GM19099 (cell line): ENCODE measurements around the gene ZNF398.

Experiments used
- POLR2A ChIP-seq: IDR thresholded peaks from 3 replicates; pipeline ENCODE4 v1.6.1; 2011; ENCODE audit warnings: low read depth; ENCODE audit not compliant: insufficient read length; ENCODE audit errors: extremely low read depth

ZNF398 gene

DNA sequence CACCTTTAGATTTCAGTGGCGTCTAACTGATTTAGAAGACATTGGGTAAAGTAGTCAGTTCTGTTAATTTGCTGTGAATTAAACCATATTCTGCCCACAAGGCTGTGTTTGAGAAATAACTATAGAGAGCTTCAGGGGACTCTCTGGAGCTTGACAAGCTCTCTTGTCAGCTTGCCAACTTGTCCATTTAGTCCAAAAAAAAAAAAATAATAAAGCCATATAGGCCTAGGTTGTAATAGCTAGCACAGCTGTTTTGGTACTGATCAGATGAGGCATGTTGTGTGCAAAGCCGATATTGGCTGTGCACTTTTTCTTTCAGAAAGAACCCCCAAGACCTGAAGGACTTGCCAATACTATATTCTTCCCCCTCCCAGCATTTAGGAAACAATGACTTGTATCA lies 27.9 kb downstream of the ZNF398 start:
- TF ChIP-seq POLR2A: no peak

- TF ChIP-seq POLR2A: no peak
Observed at GRCh38 chr7:149179241-149179640, 32.0 kb downstream of the ZNF398 start.

- no peak for TF ChIP-seq POLR2A
Observed at GRCh38 chr7:149180722-149181449, 33.6 kb downstream of the ZNF398 start.

DNA sequence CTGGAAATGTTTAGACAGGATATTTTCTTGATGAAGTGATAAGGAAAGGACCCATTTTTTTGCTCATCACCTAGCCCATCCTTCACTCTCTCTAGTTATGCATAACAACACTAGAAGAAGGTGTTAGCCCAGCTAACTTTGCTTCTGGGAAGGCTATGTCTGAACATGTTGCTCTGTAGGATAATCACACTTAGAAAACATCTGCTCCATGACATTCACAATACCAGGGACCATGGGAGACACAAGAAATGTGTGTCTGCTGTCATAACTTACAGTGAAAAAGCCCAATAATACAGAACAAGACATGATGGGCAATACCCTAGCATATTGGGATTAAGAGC lies 34.2 kb downstream of the ZNF398 start:
- no peak for TF ChIP-seq POLR2A

DNA sequence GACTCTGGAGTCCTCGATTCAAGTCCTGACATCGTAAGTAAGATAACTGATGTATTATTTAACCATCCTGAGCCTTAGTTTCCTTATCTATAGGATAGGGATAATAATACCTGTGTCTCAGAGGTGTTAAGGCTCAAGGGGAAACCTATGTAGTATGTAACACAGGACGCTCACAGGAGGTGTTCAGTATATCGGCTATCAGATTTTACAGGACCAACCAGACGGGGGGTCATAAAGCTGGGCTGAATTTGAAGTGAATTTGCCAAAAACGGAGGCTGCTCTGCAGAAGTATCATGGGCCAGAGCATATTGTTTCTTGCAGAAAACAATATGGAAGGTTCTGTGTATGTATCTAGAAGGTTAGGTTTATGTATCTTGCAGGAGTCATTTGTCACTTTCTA lies 37.0 kb downstream of the ZNF398 start:
- no peak for TF ChIP-seq POLR2A

DNA sequence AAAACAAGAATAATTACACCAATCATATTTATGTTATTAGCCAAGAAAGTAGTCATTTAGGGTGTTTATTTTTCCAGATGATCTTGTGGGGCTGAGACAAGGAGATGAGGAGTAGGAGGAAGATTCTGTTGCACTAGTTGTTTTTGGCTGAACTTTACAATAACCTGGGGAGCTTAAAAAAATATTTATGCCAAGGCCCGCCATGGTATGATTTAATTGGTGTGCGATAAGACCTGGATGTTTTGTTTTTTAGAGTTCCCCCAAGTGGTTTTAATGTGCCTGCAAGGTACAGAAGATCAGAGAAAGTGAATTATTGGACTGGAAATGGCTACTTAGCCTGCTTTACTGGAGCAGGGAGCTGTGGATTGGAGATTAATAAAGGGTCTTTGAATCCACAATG lies 41.0 kb downstream of the ZNF398 start:
- no peak for TF ChIP-seq POLR2A

DNA sequence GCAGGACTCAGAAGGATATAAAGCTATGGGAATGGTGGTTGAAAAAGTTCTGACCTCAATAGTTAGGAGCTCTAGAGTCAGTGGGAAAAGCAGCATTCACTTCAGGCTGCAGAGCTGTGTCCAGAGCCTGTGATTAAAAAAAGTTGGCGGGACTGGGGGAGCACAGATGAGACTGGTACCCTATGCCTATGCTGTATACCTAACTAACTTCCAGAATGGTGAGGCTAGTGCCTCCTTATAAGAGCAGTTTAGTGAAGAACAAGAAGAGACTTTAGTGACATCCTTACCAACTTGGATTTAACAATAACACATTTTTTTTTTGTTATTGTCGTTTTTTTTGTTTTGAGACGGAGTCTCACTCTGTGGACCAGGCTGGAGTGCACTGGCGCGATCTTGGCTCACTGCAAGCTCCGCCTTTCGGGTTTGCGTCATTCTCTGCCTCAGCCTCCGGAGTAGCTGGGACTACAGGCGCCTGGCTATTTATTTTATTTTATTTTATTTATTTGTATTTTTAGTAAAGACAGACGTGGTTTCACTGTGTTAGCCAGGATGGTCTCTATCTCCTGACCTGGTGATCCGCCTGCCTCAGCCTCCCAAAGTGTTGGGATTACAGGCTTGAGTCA lies 41.5 kb downstream of the ZNF398 start:
- no peak for TF ChIP-seq POLR2A

DNA sequence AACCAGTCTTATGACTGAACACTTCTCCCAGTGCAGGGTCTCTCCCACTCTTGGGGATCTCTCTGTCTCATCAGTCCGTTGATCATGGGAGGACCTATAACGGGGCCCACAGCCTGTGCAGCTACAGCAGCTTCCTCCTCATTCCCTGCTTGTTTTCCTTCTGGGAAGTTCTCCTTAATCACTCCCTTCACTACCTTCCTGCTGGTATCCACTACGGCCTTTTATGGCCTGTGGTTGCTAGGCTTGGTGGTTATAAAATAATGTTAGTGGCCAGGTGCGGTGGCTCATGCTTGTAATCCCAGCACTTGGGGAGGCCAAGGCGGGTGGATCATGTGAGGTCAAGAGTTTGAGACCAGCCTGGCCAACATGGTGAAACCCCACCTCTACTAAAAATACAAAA lies 44.6 kb downstream of the ZNF398 start:
- no peak for TF ChIP-seq POLR2A

- TF ChIP-seq POLR2A: no peak
Observed at GRCh38 chr7:149194799-149195179, 47.5 kb downstream of the ZNF398 start.

DNA sequence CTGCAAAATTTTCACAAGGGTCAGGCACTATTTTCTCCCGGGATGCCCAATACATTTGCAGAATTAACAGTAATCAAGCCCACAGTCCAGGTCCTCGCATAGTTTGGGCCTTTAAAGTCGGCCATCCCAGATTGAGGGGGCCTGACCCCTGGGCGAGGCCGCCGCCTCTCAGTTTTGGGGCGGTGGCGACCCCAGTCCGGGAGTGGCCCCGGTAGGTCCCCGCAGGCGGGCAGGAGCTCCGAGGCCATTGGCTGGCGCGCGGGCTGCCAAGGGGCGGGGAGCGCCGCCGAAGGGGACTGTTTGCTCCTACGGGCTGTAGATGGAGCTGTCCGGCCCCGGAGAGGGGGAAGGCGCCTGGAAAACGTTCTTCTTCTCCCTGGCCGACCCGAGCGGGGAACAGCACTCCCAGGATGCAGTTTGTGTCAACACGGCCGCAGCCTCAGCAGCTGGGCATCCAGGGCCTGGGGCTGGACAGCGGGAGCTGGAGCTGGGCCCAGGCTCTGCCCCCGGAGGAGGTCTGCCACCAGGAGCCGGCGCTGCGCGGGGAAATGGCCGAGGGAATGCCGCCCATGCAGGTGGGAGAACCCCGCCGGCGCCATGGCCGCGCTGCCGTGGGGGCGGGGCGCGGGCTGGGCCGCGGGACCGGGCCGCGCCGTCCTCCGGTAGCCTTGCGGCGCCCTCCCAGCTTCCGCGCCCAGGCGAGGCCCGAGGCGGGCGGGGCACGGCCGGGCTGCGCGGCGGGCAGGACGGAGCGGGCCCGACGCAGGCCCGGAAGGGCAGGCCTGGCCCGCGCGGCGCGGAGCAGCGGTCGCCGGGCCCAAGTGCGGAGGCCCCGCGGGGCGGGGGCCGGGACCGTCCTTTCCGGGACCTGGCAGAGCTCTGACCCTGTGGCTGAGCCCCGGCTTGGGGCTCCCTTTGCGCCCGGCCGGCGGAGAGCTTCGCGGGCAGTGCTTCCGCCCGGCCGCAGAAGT lies 48.2 kb downstream of the ZNF398 start, which contains the start of gene ZNF282:
Gene ZNF282 (plus strand): TSS at position 367 of the 971 bp plus-strand sequence. CDS start 44 bp downstream, at position 411.
- peak; percentile 67 for TF ChIP-seq POLR2A

- no peak for TF ChIP-seq POLR2A
Observed at GRCh38 chr7:149196151-149196704, 49.0 kb downstream of the ZNF398 start.

GRCh38 chr7:149196705-149197171 lies 49.5 kb downstream of the ZNF398 start:
- TF ChIP-seq POLR2A: peak; percentile 6

- no peak for TF ChIP-seq POLR2A
Observed at GRCh38 chr7:149197675-149198074, 50.4 kb downstream of the ZNF398 start.

GRCh38 chr7:149198161-149198816 lies 51.0 kb downstream of the ZNF398 start:
- TF ChIP-seq POLR2A: no peak
